ENCODE results near the gene FXN.

FXN gene

GRCh38 chr9:69145144-69145715 lies 109.7 kb downstream of the FXN start:
- no peak for DNase-seq

- DNase-seq: no peak
Observed at GRCh38 chr9:69147041-69147834, 111.7 kb downstream of the FXN start.

GRCh38 chr9:69149321-69149807 lies 113.8 kb downstream of the FXN start:
- DNase-seq: no peak
